HEK293 (cell line): ENCODE data around the gene TULP1.

Experiments used
- CTCF ChIA-PET: fragments of 350-600 bp; formaldehyde crosslinking; extraction: SDS; loops from one replicate; lab custom pipeline; 2021; ENCODE audit warnings: antibody characterized with exemption; lab: Yijun Ruan, JAX
- POLR2A ChIA-PET: fragments of 300-600 bp; formaldehyde crosslinking; extraction: SDS; loops from one replicate; lab custom pipeline; 2020; ENCODE audit warnings: antibody characterized with exemption, inconsistent platforms; lab: Yijun Ruan, JAX
- H3K27ac ChIP-seq: fragments of 200-500 bp; sonication (Bioruptor generic); 2 replicates; pipeline ENCODE4 v1.5.1; 2014; ENCODE audit warnings: low read depth, low read length, control low read depth, inconsistent platforms; ENCODE audit errors: extremely low read depth
- H3K36me3 ChIP-seq, 2 experiments: fragments of 200-500 bp in 1 of 2; sonication (Bioruptor generic) in 1 of 2; 1 replicate in 1 of 2; 2 replicates in 1 of 2; pipeline ENCODE4 v1.5.1; 2014 to 2017; ENCODE audit warnings: inconsistent platforms in 2 of 2, low read length in 2 of 2; ENCODE audit not compliant: control insufficient read depth in 2 of 2, insufficient read depth in 1 of 2
- H3K4me1 ChIP-seq: fragments of 200-500 bp; sonication (Bioruptor generic); 2 replicates; pipeline ENCODE4 v1.5.1; 2014; ENCODE audit warnings: mild to moderate bottlenecking, low read length, inconsistent platforms; ENCODE audit not compliant: control insufficient read depth, insufficient read depth
- H3K4me3 ChIP-seq: 2 replicates; pipeline ENCODE4 v1.5.1; 2011; ENCODE audit warnings: low read depth, mild to moderate bottlenecking, control low read depth, low read length, moderate library complexity
- H3K9me3 ChIP-seq: fragments of 200-500 bp; sonication (Bioruptor generic); 2 replicates; pipeline ENCODE4 v1.5.1; 2014; ENCODE audit warnings: low read depth, low read length, inconsistent platforms; ENCODE audit not compliant: control insufficient read depth, insufficient read depth
- EGR2 ChIP-seq: fragments of 450-650 bp; formaldehyde crosslinking; IDR thresholded peaks from 2 replicates; pipeline ENCODE4 v1.5.1; 2016; ENCODE audit warnings: low read depth, missing biosample characterization, missing genetic modification characterization
- RBAK ChIP-seq: fragments of 450-650 bp; formaldehyde crosslinking; IDR thresholded peaks from 2 replicates; pipeline ENCODE4 v1.5.1; 2016; ENCODE audit warnings: missing biosample characterization, missing genetic modification characterization
- ZEB2 ChIP-seq: fragments of 450-650 bp; formaldehyde crosslinking; IDR thresholded peaks from 2 replicates; pipeline ENCODE4 v1.5.1; 2016; ENCODE audit warnings: missing biosample characterization, missing genetic modification characterization
- ZNF132 ChIP-seq: fragments of 450-650 bp; formaldehyde crosslinking; IDR thresholded peaks from 2 replicates; pipeline ENCODE4 v1.5.1; 2017; ENCODE audit warnings: missing biosample characterization, missing genetic modification characterization, borderline replicate concordance
- ZNF169 ChIP-seq: fragments of 450-650 bp; formaldehyde crosslinking; IDR thresholded peaks from 2 replicates; pipeline ENCODE4 v1.5.1; 2016; ENCODE audit warnings: missing biosample characterization, missing genetic modification characterization
- ZNF211 ChIP-seq: fragments of 450-650 bp; formaldehyde crosslinking; IDR thresholded peaks from 2 replicates; pipeline ENCODE4 v1.5.1; 2016; ENCODE audit warnings: low read depth, missing biosample characterization, missing genetic modification characterization
- ZNF433 ChIP-seq: fragments of 450-650 bp; formaldehyde crosslinking; IDR thresholded peaks from 2 replicates; pipeline ENCODE4 v1.5.1; 2016; ENCODE audit warnings: missing biosample characterization, missing genetic modification characterization, low read depth
- ZNF600 ChIP-seq: fragments of 450-650 bp; formaldehyde crosslinking; IDR thresholded peaks from 2 replicates; pipeline ENCODE4 v1.5.1; 2016; ENCODE audit warnings: missing biosample characterization, missing genetic modification characterization
- ZNF658 ChIP-seq: fragments of 450-650 bp; formaldehyde crosslinking; IDR thresholded peaks from 2 replicates; pipeline ENCODE4; 2016; ENCODE audit warnings: missing biosample characterization, missing genetic modification characterization
- TF ChIP-seq, protein P1 (sequence below): fragments of 450-650 bp; formaldehyde crosslinking; IDR thresholded peaks from 2 replicates; pipeline ENCODE4 v1.5.1; 2017; ENCODE audit warnings: missing biosample characterization, missing genetic modification characterization
- TF ChIP-seq, protein P2 (sequence below): fragments of 450-650 bp; formaldehyde crosslinking; optimal IDR thresholded peaks from 2 replicates; pipeline ENCODE3; 2016; ENCODE audit warnings: missing biosample characterization, mild to moderate bottlenecking, missing genetic modification characterization
- TF ChIP-seq, protein P3 (sequence below): fragments of 450-650 bp; formaldehyde crosslinking; IDR thresholded peaks from 2 replicates; pipeline ENCODE4 v1.5.1; 2016; ENCODE audit warnings: missing biosample characterization, missing genetic modification characterization
- TF ChIP-seq, protein P4 (sequence below): fragments of 450-650 bp; formaldehyde crosslinking; IDR thresholded peaks from 2 replicates; pipeline ENCODE4 v1.5.1; 2016; ENCODE audit warnings: missing biosample characterization, missing genetic modification characterization
- TF ChIP-seq, protein P5 (sequence below): fragments of 450-650 bp; formaldehyde crosslinking; IDR thresholded peaks from 2 replicates; pipeline ENCODE4 v1.5.1; 2016; ENCODE audit warnings: missing biosample characterization, missing genetic modification characterization
- TF ChIP-seq, protein P6 (sequence below): fragments of 450-650 bp; formaldehyde crosslinking; conservative IDR thresholded peaks from 2 replicates; pipeline ENCODE4 v1.5.1; 2016; ENCODE audit warnings: low read depth, missing biosample characterization, missing genetic modification characterization
- TF ChIP-seq, protein P7 (sequence below): fragments of 450-650 bp; formaldehyde crosslinking; IDR thresholded peaks from 2 replicates; pipeline ENCODE4 v1.5.1; 2016; ENCODE audit warnings: missing biosample characterization, missing genetic modification characterization

TULP1 gene

DNA sequence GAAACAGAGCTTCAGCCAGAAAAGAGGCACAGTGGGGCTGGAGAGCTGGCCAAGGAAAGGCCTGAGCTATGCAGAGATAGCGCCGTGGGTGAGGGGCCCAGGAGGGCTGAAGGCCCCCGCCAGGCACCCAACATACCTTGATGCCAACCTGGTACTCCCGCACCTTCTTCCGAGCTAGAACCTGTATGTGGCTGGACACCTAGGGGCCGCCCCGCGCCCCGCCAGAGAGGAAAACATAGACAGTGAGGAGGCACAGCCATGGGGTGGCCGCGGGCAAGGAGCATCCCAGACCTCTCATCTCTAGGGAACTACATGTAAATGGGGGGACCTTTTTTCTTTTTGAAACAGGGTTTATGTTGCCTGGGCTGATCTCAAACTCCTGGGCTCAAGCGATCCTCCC, 32.5 kb downstream of the TULP1 start:
- CTCF ChIA-PET = no interaction called here
- peaks cover 0 to 37% of the 10 kb centered on the region in 2 experiments; a peak in 1 of 3 replicates for H3K36me3 ChIP-seq
- TF ChIP-seq RBAK (tag by site-specific recombination) (no peak), ZNF132 (tag by site-specific recombination) (no peak)
- TF ChIP-seq, protein P1, sequence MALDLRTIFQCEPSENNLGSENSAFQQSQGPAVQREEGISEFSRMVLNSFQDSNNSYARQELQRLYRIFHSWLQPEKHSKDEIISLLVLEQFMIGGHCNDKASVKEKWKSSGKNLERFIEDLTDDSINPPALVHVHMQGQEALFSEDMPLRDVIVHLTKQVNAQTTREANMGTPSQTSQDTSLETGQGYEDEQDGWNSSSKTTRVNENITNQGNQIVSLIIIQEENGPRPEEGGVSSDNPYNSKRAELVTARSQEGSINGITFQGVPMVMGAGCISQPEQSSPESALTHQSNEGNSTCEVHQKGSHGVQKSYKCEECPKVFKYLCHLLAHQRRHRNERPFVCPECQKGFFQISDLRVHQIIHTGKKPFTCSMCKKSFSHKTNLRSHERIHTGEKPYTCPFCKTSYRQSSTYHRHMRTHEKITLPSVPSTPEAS = no peak
- TF ChIP-seq, protein P2, sequence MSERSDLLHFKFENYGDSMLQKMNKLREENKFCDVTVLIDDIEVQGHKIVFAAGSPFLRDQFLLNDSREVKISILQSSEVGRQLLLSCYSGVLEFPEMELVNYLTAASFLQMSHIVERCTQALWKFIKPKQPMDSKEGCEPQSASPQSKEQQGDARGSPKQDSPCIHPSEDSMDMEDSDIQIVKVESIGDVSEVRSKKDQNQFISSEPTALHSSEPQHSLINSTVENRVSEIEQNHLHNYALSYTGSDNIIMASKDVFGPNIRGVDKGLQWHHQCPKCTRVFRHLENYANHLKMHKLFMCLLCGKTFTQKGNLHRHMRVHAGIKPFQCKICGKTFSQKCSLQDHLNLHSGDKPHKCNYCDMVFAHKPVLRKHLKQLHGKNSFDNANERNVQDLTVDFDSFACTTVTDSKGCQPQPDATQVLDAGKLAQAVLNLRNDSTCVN (tag by site-specific recombination) = no peak
- POLR2A ChIA-PET = interaction anchor here (0.9 to 15.4 kb wide), 4 partner anchors 8 to 17 kb away, joined by 3 to 198 read pairs (median 4); partner anchors contain the start of genes RPL10A and TEAD3
- H3K27ac ChIP-seq = no peak overlapping the region
- H3K4me3 ChIP-seq = no peak overlapping the region
- no peaks in the 10 kb centered on the region for H3K9me3 ChIP-seq
- H3K4me1 ChIP-seq = no peaks in the 10 kb centered on the region

DNA sequence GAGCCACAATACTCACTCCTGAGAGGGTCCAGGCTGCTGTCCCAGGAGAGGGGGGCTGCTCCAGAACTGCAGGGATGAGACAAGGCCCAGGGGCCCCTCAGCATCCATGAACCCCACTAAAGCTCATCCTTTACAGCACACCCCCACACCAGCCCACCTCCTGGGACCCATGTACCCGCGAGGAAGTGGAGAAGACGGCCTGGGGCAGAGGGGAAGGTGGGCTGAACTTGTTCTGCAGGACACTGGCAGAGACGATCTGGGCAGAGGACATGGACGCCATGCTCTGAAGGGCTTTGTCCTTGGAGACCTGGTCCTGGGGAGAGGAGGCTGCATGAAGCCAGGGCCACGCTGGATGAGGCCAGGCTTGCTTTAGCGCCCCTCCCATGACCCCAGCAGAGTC, 34.4 kb downstream of the TULP1 start:
- POLR2A ChIA-PET = interaction anchor here (0.8 to 15.4 kb wide), 4 partner anchors 6 to 19 kb away, joined by 4 to 198 read pairs (median 5); partner anchors contain the start of genes RPL10A and TEAD3
- Histone ChIP-seq H3K4me1 (no peaks in the 10 kb centered on the region), H3K4me3 (no peak overlapping the region), H3K27ac (no peak overlapping the region), H3K36me3 (peaks cover 0 to 49% of the 10 kb centered on the region in 2 experiments; a peak in 1 of 3 replicates), H3K9me3 (no peaks in the 10 kb centered on the region)
- CTCF ChIA-PET = interaction anchor here (0.6 to 1.3 kb wide), 2 partner anchors 10 to 136 kb away, joined by 3 to 4 read pairs; partner anchors contain the start of gene RPL10A
- TF ChIP-seq ZNF433 (no peak), ZNF658 (no peak), ZNF132 (tag by site-specific recombination) (no peak), ZEB2 (tag by site-specific recombination) (no peak), EGR2 (tag by site-specific recombination) (no peak), ZNF169 (tag by site-specific recombination) (no peak), ZNF600 (tag by site-specific recombination) (no peak), ZNF211 (tag by site-specific recombination) (no peak)
- TF ChIP-seq, protein P3, sequence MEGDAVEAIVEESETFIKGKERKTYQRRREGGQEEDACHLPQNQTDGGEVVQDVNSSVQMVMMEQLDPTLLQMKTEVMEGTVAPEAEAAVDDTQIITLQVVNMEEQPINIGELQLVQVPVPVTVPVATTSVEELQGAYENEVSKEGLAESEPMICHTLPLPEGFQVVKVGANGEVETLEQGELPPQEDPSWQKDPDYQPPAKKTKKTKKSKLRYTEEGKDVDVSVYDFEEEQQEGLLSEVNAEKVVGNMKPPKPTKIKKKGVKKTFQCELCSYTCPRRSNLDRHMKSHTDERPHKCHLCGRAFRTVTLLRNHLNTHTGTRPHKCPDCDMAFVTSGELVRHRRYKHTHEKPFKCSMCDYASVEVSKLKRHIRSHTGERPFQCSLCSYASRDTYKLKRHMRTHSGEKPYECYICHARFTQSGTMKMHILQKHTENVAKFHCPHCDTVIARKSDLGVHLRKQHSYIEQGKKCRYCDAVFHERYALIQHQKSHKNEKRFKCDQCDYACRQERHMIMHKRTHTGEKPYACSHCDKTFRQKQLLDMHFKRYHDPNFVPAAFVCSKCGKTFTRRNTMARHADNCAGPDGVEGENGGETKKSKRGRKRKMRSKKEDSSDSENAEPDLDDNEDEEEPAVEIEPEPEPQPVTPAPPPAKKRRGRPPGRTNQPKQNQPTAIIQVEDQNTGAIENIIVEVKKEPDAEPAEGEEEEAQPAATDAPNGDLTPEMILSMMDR (tag by site-specific recombination) = no peak
- TF ChIP-seq, protein P4, sequence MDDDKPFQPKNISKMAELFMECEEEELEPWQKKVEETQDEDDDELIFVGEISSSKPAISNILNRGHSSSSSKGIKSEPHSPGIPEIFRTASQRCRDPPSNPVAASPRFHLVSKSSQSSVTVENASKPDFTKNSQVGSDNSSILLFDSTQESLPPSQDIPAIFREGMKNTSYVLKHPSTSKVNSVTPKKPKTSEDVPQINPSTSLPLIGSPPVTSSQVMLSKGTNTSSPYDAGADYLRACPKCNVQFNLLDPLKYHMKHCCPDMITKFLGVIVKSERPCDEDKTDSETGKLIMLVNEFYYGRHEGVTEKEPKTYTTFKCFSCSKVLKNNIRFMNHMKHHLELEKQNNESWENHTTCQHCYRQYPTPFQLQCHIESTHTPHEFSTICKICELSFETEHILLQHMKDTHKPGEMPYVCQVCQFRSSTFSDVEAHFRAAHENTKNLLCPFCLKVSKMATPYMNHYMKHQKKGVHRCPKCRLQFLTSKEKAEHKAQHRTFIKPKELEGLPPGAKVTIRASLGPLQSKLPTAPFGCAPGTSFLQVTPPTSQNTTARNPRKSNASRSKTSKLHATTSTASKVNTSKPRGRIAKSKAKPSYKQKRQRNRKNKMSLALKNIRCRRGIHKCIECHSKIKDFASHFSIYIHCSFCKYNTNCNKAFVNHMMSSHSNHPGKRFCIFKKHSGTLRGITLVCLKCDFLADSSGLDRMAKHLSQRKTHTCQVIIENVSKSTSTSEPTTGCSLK (tag by site-specific recombination) = no peak
- TF ChIP-seq, protein P5, sequence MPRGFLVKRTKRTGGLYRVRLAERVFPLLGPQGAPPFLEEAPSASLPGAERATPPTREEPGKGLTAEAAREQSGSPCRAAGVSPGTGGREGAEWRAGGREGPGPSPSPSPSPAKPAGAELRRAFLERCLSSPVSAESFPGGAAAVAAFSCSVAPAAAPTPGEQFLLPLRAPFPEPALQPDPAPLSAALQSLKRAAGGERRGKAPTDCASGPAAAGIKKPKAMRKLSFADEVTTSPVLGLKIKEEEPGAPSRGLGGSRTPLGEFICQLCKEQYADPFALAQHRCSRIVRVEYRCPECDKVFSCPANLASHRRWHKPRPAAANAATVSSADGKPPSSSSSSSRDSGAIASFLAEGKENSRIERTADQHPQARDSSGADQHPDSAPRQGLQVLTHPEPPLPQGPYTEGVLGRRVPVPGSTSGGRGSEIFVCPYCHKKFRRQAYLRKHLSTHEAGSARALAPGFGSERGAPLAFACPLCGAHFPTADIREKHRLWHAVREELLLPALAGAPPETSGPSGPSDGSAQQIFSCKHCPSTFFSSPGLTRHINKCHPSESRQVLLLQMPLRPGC (tag by site-specific recombination) = no peak
- TF ChIP-seq, protein P6, sequence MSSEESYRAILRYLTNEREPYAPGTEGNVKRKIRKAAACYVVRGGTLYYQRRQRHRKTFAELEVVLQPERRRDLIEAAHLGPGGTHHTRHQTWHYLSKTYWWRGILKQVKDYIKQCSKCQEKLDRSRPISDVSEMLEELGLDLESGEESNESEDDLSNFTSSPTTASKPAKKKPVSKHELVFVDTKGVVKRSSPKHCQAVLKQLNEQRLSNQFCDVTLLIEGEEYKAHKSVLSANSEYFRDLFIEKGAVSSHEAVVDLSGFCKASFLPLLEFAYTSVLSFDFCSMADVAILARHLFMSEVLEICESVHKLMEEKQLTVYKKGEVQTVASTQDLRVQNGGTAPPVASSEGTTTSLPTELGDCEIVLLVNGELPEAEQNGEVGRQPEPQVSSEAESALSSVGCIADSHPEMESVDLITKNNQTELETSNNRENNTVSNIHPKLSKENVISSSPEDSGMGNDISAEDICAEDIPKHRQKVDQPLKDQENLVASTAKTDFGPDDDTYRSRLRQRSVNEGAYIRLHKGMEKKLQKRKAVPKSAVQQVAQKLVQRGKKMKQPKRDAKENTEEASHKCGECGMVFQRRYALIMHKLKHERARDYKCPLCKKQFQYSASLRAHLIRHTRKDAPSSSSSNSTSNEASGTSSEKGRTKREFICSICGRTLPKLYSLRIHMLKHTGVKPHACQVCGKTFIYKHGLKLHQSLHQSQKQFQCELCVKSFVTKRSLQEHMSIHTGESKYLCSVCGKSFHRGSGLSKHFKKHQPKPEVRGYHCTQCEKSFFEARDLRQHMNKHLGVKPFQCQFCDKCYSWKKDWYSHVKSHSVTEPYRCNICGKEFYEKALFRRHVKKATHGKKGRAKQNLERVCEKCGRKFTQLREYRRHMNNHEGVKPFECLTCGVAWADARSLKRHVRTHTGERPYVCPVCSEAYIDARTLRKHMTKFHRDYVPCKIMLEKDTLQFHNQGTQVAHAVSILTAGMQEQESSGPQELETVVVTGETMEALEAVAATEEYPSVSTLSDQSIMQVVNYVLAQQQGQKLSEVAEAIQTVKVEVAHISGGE = no peak
- TF ChIP-seq, protein P1 = no peak
- TF ChIP-seq, protein P7, sequence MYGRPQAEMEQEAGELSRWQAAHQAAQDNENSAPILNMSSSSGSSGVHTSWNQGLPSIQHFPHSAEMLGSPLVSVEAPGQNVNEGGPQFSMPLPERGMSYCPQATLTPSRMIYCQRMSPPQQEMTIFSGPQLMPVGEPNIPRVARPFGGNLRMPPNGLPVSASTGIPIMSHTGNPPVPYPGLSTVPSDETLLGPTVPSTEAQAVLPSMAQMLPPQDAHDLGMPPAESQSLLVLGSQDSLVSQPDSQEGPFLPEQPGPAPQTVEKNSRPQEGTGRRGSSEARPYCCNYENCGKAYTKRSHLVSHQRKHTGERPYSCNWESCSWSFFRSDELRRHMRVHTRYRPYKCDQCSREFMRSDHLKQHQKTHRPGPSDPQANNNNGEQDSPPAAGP (tag by site-specific recombination) = no peak
